Thymus (tissue), 11 donors: Measurements from ENCODE around the gene CHAC1. TPM values are rescaled to one million over a fixed set of nuclear protein-coding genes. Genes with fewer than 3 reads are reported as not detected.

Source experiments
- DNase-seq, 9 donors: peaks; one replicate each; pipeline ENCODE4 v3.0.0-alpha.2; 2013; ENCODE audit warnings: low spot score in 9 of 9, low read depth in 6 of 9, missing footprints in 1 of 9
- H3K27ac ChIP-seq, 2 donors: one replicate each; pipeline ENCODE4 v1.5.1; 2013; ENCODE audit warnings: control low read depth in 1 of 2, low read depth in 1 of 2, low read length in 1 of 2, mild to moderate bottlenecking in 1 of 2, moderate library complexity in 1 of 2
- H3K27me3 ChIP-seq, 2 donors: one replicate each; pipeline ENCODE4 v1.5.1; 2013; ENCODE audit warnings: low read length in 1 of 2; ENCODE audit not compliant: control insufficient read depth in 2 of 2, insufficient read depth in 1 of 2
- H3K36me3 ChIP-seq, 2 donors: one replicate each; pipeline ENCODE4 v1.5.1; 2013; ENCODE audit warnings: low read length in 1 of 2, mild to moderate bottlenecking in 1 of 2, moderate library complexity in 1 of 2; ENCODE audit not compliant: control insufficient read depth in 2 of 2, insufficient read depth in 2 of 2
- H3K4me1 ChIP-seq, 2 donors: one replicate each; pipeline ENCODE4 v1.5.1; 2013; ENCODE audit warnings: low read length in 2 of 2; ENCODE audit not compliant: control insufficient read depth in 2 of 2, insufficient read depth in 2 of 2
- H3K4me3 ChIP-seq, 2 donors: one replicate each; pipeline ENCODE4 v1.5.1; 2013; ENCODE audit warnings: low read length in 2 of 2, control low read depth in 1 of 2, mild to moderate bottlenecking in 1 of 2
- H3K9me3 ChIP-seq, 2 donors: one replicate each; pipeline ENCODE4 v1.5.1; 2013; ENCODE audit warnings: low read length in 1 of 2, mild to moderate bottlenecking in 1 of 2; ENCODE audit not compliant: control insufficient read depth in 2 of 2, insufficient read depth in 1 of 2
- WGBS: extraction: QIAGEN DNeasy Blood & Tissue Kit; methylation state at CpG from one replicate; pipeline ENCODE4 v1.1.7; 2013; 5-methylcytosine and 5-hydroxymethylcytosine counted together
- polyA plus RNA-seq: library from polyadenylated mRNA; stranded (reverse); fragments of 200-250 nt; gene quantifications from one replicate; pipeline ENCODE4 v1.2.3, GENCODE V29; 2013
- total RNA-seq: library from RNA; stranded (reverse); fragments of 120-200 nt; gene quantifications from one replicate; pipeline ENCODE4 v1.2.4, GENCODE V29; 2013
- donor health status: healthy.

The CHAC1 gene
- total and polyA plus RNA-seq, 2 donors, result 0.47 to 1.9 TPM

- Histone ChIP-seq H3K4me1 (peaks cover 0 to 4% of the 10 kb centered on the region in 2 donors), H3K27ac (no peak overlapping the region), H3K4me3 (no peak overlapping the region), H3K9me3 (no peaks in the 10 kb centered on the region), H3K36me3 (peaks cover 34 to 63% of the 10 kb centered on the region in 2 donors), H3K27me3 (no peaks in the 10 kb centered on the region)
- DNase-seq, result no peak
- WGBS, result 86% methylated on average over 3 of the region's 3 CpGs
Measured at GRCh38 chr15:40995656-40996055, 42.4 kb downstream of the CHAC1 start.

GRCh38 chr15:40999190-40999589, 45.9 kb downstream of the CHAC1 start:
- no peaks in the 10 kb centered on the region for H3K27me3 ChIP-seq
- no peak for DNase-seq
- no peak overlapping the region for H3K27ac ChIP-seq
- H3K9me3 ChIP-seq, result no peaks in the 10 kb centered on the region
- no peaks in the 10 kb centered on the region for H3K4me1 ChIP-seq
- 99% methylated on average over 4 of the region's 4 CpGs for WGBS
- H3K36me3 ChIP-seq, result peaks cover 33 to 58% of the 10 kb centered on the region in 2 donors
- no peak overlapping the region for H3K4me3 ChIP-seq

- Histone ChIP-seq H3K36me3 (peaks cover 25 to 51% of the 10 kb centered on the region in 2 donors), H3K4me3 (no peak overlapping the region), H3K4me1 (no peaks in the 10 kb centered on the region), H3K9me3 (no peaks in the 10 kb centered on the region), H3K27ac (no peak overlapping the region), H3K27me3 (no peaks in the 10 kb centered on the region)
- no peak for DNase-seq
- WGBS, result 95% methylated on average over 5 of the region's 5 CpGs
Measured at GRCh38 chr15:41001524-41002214, 48.4 kb downstream of the CHAC1 start.

GRCh38 chr15:41004490-41004889, 51.2 kb downstream of the CHAC1 start:
- 98% methylated on average over 3 of the region's 3 CpGs for WGBS
- no peak for DNase-seq
- H3K27ac ChIP-seq, result no peak overlapping the region
- H3K36me3 ChIP-seq, result peaks cover 22 to 35% of the 10 kb centered on the region in 2 donors
- no peak overlapping the region for H3K4me3 ChIP-seq
- no peaks in the 10 kb centered on the region for H3K27me3 ChIP-seq
- H3K9me3 ChIP-seq, result no peaks in the 10 kb centered on the region
- no peaks in the 10 kb centered on the region for H3K4me1 ChIP-seq

Other genes starting within 250 kb of the CHAC1 start
- 15.0 TPM for gene RMDN3, start 198.2 kb upstream of the CHAC1 start, total RNA-seq
- gene RMDN3, start 198.2 kb upstream of the CHAC1 start, polyA plus RNA-seq, result 27.0 TPM
- gene GCHFR, start 189.4 kb upstream of the CHAC1 start, total RNA-seq, result 57.0 TPM
- gene GCHFR, start 189.4 kb upstream of the CHAC1 start, polyA plus RNA-seq, result 33.7 TPM
- 1.1 TPM for gene C15orf62, start 183.5 kb upstream of the CHAC1 start, total RNA-seq
- 1.8 TPM for gene C15orf62, start 183.5 kb upstream of the CHAC1 start, polyA plus RNA-seq
- gene ZFYVE19, start 146.4 kb upstream of the CHAC1 start, total RNA-seq, result 16.9 TPM
- 43.5 TPM for gene ZFYVE19, start 146.4 kb upstream of the CHAC1 start, polyA plus RNA-seq
- gene DNAJC17, start 146.0 kb upstream of the CHAC1 start, total RNA-seq, result 45.0 TPM
- 62.9 TPM for gene DNAJC17, start 146.0 kb upstream of the CHAC1 start, polyA plus RNA-seq
- 0.14 TPM for gene PPP1R14D, start 124.8 kb upstream of the CHAC1 start, total RNA-seq
- gene PPP1R14D, start 124.8 kb upstream of the CHAC1 start, polyA plus RNA-seq, result 1.2 TPM
- 9.2 TPM for gene SPINT1, start 109.4 kb upstream of the CHAC1 start, total RNA-seq
- 33.8 TPM for gene SPINT1, start 109.4 kb upstream of the CHAC1 start, polyA plus RNA-seq
- gene RHOV, start 79.2 kb upstream of the CHAC1 start, total RNA-seq, result 3.4 TPM
- 15.3 TPM for gene RHOV, start 79.2 kb upstream of the CHAC1 start, polyA plus RNA-seq
- 12.4 TPM for gene VPS18, start 59.0 kb upstream of the CHAC1 start, total RNA-seq
- 10.3 TPM for gene VPS18, start 59.0 kb upstream of the CHAC1 start, polyA plus RNA-seq
- 5.2 TPM for gene DLL4, start 24.1 kb upstream of the CHAC1 start, total RNA-seq
- 5.9 TPM for gene DLL4, start 24.1 kb upstream of the CHAC1 start, polyA plus RNA-seq
- 12.9 TPM for gene INO80, start 162.8 kb downstream of the CHAC1 start, total RNA-seq
- 7.6 TPM for gene INO80, start 162.8 kb downstream of the CHAC1 start, polyA plus RNA-seq